ENCODE results near the gene TUNAR.

Gene TUNAR

GRCh38 chr14:95876761-95877538 is at the start of gene TUNAR:
TUNAR (plus strand) TSS chr14:95876832.
- DNase-seq: no peak

DNA sequence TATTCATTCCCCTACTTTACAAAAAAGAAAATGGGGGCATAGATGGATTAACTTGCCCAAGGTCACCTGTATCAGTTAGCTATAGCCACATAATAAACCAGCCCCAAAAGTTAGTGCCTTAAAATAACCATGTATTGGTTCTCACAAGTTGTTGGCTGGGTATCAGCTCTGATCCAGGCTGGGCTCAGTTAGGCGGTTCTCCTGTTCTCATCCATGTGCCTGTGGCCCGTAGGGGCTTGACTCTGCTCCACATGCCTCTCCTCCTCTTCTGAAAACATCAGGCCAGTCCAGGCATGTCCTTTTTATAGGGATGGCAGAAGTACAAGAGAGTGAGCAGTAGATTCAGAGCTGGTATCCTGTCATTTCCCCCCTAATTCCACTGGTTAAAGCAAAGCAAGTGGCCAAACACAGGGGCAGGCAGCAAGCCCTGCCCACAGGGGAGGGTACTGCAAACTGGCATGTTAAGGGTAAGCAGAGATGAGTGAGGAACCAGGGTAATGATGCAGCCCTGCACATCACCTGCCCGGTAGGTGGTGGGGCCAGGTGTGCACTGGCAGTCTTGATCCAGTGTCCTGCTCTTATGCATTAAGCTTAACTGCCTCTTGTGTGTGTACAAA is 47.9 kb upstream of the TUNAR start:
- DNase-seq: no peak

DNA sequence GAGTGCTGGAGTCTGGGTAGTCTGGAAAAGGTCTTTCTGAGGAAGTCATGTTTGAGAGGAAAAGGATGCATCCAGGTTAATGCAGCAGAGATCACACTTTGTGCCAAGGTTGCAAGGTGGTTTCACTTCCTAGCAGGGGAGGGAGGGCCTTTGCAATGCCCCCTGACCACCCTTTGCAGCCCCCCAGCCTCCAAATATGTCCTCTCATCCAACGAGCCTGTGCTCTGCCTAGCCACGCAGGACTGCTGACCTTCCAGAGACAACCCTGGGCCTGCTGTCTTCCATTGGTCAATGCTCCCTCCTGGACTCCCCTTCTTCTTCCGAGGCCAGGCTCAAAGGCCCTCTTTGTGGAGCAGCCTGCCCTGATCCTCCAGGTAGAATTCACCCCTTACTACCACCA is 47.3 kb upstream of the TUNAR start:
- DNase-seq: no peak

DNA sequence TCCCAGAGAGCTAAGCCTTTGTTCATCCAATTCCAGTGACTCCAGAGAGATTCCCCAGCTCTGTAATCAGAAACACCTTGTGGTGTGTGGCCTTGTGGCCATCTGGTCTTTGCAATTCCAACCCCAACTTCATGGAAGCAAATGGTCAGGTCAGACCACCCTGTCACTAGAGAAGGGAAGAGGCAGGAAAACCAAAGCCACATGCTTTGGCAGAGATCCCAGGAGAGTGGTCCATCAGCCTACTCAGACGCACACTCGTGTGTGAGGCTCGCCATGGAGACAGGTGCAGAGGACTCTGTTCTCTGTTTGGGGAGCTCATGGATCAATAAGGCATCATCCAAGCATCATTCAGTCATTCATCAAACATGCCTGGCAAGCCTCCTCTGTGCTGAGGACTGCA is 46.2 kb upstream of the TUNAR start:
- DNase-seq: no peak

- no peak for DNase-seq
Measured at GRCh38 chr14:95831041-95831440, 45.6 kb upstream of the TUNAR start.

DNA sequence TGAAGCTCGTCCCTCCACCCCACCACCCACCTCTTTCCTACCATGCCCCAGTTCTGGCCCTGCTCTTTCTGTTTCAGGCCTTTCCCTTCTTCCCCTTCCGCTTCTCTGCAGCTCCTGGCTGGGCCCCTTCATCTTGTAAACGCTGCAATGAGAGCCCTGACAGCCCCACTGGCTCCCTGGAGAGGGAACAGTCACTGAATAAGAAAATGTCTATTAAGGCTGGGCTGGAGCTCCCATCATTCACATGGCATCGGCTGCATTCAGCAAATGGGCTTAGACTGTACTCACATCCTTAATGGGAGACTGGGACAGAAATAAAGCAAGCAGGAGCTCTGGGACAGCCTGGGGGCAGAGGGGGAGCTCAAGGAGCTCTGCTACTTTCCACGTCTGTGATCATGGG is 45.2 kb upstream of the TUNAR start:
- DNase-seq: no peak

DNA sequence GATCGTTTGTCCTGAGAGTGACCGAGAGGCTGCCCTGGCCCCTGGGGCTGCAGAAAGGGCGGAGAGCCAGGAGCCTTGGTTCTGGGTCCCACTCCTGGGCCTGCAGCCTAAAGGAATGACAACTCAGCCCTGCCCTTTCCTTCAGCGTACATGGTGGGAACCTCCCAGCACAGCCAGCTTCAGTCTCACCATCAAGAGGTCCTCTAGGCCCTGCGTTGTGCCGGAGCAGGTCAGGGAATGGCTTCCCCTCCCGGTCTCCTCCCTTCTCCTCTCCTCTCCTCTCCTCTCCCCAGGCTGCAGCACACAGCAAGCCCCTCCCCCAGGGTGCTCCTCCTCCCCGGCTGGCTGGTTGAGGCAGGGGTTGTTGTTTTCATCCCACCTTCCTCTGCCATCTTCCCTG is 44.6 kb upstream of the TUNAR start:
- no peak for DNase-seq

DNA sequence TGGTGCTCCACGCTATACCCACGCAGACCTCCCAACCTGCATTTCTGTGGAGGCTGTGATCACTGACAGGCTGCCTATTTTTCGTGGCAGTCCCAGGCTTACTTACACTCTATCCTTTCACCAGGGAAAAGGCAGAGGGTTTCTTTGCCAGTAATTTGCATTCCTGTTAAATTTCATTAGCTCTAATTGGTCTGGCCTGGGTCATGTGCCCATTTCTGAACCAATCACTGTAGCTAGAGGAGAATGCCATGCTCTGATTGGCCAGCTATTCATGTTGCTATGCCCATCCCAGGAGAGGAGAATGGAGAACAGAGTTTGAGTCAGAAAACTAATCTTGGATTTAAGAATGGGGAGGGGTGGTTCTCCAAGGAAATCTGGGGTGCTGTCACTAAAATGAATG is 43.2 kb upstream of the TUNAR start:
- DNase-seq: no peak

GRCh38 chr14:95834496-95834895 is 42.1 kb upstream of the TUNAR start:
- DNase-seq: no peak

- DNase-seq: no peak
Measured at GRCh38 chr14:95835121-95835730, 41.4 kb upstream of the TUNAR start.

DNA sequence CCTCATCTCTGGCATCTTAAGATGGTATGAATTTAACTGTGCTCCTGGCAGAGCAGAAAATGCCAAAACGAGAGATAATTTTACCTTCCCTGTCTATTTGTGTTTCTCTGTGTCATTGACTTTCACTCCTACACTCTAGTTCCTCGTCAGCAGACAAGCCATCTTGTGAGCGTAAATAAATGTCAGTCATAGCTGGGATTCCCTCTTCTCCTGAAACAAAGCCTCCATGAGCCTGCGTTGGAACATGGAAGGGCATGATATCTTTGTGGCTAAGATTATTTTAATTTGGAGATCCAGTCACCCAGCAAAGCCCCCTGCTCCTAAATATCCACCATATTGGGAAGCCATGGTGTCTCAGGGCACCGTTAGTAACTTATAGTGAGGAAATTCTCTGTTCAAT is 37.8 kb upstream of the TUNAR start:
- DNase-seq: no peak

GRCh38 chr14:95840094-95840700 is 36.4 kb upstream of the TUNAR start:
- no peak for DNase-seq

GRCh38 chr14:95841668-95842067 is 35.0 kb upstream of the TUNAR start:
- no peak for DNase-seq

- no peak for DNase-seq
Measured at GRCh38 chr14:95849761-95850160, 26.9 kb upstream of the TUNAR start.

GRCh38 chr14:95850429-95850828 is 26.2 kb upstream of the TUNAR start:
- DNase-seq: no peak

GRCh38 chr14:95855606-95856005 is 21.0 kb upstream of the TUNAR start:
- DNase-seq: no peak

DNA sequence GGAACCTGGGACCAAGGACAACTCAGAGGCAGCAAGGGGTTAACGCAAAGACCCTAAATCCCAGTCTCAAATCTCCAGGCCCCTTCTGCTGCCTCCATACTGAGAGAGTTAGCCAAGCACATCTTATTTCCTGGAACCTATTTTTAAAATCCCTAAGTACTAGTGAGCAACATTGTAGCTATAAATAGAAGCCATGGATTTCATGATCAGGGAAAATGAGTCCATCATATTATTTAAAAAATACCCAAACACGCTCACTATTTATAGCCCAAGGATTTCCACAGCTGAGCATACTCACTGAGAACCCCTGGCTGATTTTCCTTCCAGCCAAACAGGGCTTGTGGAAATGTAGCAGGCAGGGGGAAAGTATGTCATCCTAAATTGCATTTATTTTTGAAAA is 19.4 kb upstream of the TUNAR start:
- DNase-seq: no peak

- DNase-seq: no peak
Measured at GRCh38 chr14:95858893-95859292, 17.7 kb upstream of the TUNAR start.

GRCh38 chr14:95862243-95862642 is 14.4 kb upstream of the TUNAR start:
- DNase-seq: no peak

DNA sequence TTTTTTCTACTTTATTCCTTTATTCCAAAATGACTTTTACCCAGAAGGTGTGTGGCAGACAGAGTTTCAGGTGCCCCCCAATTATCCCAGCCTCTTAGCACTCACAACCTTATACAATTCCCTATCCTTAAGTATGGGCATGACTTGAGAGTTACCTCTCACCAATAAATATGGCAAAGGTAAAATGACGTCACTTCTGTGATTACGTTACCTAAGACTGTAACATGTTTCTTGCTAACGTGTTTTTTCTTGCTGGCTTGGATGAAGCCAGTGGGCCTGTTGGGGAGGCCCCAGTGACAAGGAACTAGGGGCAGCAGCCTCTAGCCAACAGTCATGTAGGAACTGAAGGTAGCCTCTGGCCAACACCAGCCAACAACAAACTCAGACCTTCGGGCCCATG is 13.3 kb upstream of the TUNAR start:
- DNase-seq: no peak

DNA sequence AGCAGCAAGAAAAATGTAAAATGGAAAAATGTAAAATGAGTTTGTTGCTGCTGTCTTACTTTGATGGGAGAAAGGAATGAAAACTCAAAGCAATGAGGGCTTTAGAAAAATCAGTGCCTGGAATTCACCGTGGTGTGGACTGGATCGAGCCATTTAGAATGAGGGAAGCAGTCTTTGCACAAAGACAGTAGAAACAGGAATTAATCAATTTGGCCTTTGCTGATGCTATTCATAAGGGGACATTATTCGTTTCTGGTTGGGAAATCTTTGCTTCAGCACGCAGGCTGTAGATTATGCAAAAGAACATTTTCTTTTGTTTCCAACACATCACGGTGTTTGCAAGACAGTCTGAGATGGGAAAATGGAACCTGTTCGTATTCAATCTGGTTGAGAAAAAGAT is 6.9 kb upstream of the TUNAR start:
- DNase-seq: no peak

GRCh38 chr14:95870772-95871171 is 5.9 kb upstream of the TUNAR start:
- no peak for DNase-seq

DNA sequence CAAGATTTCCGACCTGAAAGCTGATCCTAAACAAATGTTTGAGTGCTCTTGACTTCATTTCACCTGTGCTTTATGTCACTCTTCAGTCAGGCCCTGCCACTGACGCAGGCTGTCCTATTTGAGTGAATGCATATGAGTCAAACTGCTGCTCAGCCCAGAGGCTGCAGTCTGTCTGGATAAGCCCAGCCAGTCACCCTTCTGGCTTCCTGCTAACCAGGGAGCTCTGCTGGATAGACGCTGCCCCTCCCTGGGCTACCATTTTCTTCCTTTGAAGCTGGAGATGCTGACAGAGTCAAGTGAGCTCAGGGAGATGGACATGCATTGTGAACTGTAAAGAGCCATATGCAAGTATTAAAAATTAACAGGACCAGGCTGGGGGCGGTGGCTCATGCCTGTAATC is 5.1 kb upstream of the TUNAR start:
- DNase-seq: no peak

- DNase-seq: no peak
Measured at GRCh38 chr14:95872777-95873176, 3.9 kb upstream of the TUNAR start.

Data from stimulated activated CD4-positive, alpha-beta T cell treated with anti-CD3 and anti-CD28 coated beads, Interleukin-4, amount 100 ng/mL, for 24 hours (primary cell).